NOMO-1 treated with DMSO at 0.1 percent for 48 hours (cell line): ENCODE results near the gene MRPS5.
"Not testable (repeated sequence)": the region's sequence is repeated elsewhere in the genome, so short reads cannot be mapped to it uniquely, and the experiment has no call there.

Source experiments
- DNase-seq: peaks from one replicate; lab custom pipeline; 2025; ENCODE audit not compliant: unreplicated experiment; lab: John Stamatoyannopoulos, UW

MRPS5 gene

DNA sequence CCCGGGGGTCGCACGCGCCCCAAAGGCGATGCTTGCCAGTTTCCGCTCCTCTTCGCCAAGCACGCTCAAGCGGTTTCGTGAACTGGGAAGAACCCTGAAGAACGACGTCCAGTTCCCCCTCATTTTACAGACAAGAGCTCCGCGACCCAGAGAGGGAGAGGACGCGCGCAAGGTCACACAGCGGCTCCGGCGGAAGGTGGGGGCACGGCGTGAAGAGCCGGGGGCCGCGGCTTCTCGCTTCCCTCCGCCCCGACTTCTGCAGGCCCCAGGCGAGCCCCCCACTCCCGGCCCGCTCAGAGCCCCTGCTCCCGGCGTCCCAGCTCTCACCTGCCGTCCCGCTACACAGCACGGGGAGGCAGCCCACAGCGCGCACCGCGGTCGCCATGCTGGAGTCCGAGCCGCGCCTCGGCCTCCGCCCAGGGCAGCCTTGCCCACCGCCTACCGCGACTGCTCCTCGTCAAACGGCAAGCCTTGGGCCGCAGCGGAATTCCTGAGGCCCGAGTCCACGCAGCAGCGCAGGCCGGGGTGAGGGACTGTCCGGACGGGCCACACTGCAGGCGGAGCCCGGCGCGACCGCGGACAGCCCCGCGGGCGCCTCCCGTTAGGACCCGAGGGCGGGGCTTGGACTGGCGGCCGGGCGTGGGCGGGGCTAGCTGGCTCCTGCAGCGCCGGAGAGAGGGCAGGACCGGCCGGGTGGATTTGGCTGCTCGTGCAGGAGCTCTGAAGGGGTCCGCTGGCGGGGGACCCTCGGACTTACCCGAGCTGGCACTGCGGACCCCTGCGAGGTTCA, at the start of gene MRPS5:
Gene MRPS5 (minus strand): TSS at position 402 of the 790 bp plus-strand sequence. CDS start 17 bp downstream, at position 385.
- DNase-seq: peak; percentile 66

DNA sequence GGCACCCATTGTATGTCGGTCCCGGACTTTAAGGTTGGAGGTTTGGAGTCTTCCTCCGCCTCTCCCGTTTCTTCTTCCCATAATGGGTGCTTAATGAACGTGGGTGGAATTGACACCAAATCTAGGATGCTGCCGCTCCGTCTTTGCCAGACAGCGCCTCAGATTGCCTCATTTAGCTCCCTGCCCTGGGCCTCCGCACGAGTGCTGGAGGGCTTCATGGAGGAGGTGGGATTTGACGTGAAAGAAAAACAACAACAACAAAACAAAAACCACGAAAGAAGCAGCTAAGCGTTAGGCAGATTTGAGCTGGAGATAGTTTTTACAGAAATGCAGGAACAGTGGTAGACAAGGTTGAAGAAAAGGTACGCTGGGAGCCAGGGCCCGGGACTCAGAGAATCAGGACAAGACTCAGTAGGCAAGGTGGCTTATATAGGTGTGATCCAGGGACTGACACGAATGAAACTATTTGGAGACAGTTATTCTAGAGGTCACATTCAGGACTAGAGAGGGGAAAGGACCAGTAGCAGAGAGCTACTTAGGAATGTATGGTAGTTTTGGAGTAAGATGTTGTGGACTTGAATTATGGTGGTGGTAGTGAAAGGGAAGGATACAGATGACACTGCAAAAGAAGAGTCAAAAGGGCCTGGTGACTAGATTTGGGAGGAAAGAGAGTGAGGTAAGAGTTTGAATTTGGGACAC, 44.6 kb upstream of the MRPS5 start:
- DNase-seq: no peak

DNA sequence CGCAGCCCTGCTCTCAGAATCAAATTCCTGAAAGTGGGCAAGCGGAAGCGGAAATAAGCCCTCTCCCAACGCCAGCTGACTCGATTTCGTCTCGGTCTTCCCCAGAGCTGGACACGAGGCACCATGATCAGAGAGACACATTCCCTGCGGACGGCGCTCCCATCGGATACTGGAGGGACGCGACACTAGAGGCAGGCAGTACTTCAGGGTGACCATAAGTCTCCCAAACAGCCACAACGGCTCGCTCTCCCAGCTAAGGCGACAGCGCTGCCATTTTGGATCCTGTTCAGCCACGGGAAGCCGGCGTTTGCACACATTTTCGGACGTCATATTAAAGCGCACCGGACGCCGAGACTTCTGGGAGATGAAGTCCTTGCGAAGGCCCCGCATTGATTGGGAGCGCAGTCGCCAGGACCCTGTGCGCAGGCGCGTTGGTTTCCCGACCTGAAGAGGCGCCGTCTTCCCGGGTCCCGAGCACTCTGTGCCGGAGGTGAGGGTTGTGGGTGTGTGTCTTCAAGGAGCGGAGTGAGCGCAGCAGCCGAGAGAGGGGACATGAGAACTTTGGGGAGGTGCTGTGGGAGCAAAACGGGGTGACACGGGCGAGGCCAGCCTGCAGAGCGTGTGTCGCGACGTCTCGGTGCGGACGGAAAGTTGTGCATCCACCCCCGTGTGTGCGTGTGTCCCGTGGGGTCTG, 43.9 kb upstream of the MRPS5 start, which contains the start of gene ZNF2:
Gene ZNF2 (plus strand): TSS at position 439 of the 694 bp plus-strand sequence. CDS start 10,418 bp downstream, outside the sequence.
- peak; percentile 94 for DNase-seq

DNA sequence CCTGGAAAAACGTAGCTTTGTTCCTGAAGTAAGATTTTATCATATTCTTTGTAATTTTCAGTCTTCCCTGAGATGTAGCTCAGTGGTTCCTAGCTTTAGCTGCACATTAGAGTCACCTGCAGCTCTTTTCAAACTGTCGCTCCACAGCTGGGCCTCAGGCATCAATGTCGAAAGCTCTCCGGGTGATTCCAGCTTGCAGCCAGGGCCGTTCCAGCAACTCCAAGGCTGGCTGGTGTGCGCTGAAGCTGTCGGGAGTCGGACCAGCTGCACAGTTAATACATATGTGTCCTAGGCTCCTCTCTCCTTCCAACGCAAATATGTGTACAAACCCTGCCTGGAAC, 43.4 kb upstream of the MRPS5 start:
- DNase-seq: no peak

DNA sequence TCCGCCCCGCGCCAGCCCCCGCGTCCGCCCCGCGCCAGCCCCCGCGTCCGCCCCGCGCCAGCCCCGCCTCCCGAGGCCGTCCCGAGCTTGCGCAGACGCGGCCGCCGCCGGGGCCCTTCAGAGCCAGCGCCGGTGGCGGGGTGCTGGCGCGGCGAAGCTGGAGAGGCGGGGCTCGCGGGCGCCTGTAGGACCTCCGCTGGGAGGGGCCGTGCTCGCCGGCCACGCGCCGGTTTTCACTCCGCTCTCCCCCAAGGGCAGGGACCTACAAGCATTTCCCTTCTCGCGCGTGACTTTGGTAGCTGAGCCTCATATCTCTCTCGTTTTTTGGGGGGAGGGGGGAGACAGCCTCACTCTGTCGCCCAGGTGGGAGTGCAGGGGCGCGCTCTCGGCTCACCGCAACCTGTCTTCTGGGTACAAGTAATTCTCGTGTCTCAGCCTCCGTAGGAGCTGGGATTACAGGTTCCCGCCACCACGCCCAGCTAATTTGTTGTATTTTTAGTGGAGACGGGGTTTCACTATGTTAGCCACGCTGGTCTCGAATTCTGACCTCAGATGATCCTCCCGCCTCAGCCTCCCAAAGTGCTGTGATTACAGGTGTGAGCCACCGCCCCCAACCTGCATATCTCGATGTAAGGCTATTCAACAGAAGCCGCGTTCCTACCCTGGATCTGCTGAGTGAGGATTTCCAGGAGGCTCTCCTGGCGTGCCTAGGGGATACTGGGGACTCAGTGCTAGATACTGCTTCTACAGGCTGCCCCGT, 38.3 kb upstream of the MRPS5 start, which contains the start of gene ZNF514:
Gene ZNF514 (minus strand): TSS at position 159 of the 760 bp plus-strand sequence. CDS start 6,595 bp downstream, outside the sequence.
- peak; percentile 65 for DNase-seq

DNA sequence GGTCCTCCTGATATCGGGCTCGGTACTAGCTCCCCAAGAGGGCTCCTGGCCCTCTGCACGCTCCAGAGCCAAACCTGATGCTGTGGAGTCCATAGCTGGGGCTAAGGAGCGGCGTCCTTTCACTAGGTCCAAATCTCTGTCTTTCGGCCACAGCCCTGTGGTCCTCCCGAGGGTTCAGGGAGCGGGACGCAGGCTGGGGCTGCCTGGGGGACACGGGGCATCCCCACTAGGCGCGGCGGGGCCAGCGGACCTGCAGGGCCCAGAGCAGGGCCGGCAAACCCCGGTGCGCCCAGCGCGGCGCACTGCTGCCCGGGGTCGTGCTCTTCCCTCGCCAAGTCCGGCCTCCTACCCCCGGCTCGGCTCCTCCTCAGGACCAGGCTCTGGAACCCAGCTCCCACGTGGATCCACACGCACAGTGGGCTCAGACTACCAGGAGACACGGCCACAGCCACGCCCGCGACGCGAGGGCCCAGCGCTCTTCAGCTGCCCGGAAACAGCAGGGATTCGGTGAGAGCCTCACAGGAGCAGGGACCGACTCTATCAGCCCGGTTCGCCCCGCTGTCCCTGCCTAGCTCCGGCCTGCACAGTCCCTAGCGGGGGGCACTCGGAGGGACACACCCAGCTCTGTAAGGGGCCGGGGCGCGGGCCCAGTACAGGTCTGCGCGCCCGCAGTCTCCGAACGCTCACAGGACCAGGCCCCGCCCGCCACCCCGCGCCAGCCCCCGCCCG, 37.4 kb upstream of the MRPS5 start:
- no peak for DNase-seq

DNA sequence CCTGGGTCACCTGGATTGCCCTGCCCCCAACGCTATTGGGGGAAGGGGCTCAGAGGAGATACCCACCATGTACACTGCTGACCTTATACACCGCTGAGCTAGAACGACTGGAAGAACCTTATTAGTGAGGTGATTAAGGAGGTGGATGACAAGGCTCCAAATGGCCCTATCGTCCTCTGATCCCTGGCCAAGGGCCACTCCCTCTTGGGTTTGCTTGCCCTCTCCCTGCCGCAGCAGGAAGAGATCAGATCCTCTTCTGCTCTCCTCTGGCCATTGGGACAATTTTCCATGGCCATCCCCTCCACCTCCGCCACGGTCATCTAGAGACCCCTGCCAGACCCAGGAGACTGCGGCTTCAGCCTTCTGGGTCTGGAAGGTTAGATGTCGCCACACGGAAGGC, 36.8 kb upstream of the MRPS5 start:
- no peak for DNase-seq

DNA sequence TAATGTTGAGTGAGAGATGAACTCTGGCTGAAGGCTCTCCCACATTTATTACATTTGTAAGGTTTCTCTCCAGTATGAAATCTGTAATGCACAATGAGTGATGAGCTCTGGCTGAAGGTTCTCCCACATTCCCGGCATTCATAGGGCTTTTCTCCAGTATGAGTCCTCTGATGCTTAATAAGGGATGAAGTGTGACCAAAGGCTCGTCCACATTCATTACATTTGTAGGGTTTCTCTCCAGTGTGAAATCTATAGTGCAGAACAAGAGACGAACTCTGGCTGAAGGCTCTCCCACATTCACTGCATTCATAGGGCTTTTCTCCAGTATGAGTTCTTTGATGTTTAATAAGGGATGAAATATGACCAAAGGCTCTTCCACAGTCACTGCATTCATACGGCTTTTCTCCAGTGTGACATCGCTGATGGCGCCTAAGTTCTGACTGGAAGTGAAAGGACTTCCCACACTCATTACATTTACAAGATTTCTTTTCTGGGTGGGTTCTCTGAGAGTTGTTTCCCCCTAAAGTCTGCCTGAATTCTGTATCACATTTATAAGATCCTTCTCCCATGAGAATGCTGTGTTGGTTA, 27.9 kb upstream of the MRPS5 start:
- DNase-seq: no peak

DNA sequence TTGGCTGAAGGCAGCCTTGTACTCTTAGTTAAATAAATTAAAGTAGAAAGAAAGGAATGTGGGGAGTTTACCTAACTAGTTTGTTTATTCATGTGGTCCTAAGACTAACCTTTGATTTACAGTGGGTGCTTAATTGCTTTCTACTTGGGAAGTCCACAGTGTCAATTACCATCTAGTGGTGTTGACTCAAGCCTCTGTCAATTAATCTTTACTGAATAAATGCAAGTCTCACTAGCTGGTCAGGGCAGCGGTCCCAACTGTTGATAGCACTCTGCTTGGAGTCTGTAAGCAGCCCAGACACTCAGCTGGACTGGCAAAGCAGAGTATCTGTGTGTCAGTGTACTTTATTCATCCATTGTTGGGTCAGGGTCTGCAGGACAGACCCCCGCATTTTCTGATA, 22.2 kb upstream of the MRPS5 start:
- DNase-seq: no peak

DNA sequence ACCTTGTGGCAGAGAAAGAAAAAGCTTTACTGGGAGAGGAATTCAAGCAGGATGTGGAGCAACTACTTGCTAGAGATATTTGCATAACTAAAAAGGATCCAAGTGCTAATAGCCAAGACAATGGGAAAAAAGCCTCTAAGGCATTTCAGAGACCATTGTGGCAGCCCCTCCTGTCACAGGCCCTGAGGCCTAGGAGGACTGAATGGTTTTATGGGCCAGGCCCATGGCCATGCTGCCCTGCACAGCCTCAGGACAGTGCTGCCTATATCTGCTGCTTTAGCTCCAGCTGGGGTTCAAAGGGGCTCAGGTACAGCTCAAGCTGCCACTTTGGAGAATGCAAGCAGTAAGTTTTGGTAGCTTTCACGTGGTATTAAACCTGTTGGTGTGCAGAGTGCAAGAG, 17.1 kb upstream of the MRPS5 start:
- DNase-seq: no peak

DNA sequence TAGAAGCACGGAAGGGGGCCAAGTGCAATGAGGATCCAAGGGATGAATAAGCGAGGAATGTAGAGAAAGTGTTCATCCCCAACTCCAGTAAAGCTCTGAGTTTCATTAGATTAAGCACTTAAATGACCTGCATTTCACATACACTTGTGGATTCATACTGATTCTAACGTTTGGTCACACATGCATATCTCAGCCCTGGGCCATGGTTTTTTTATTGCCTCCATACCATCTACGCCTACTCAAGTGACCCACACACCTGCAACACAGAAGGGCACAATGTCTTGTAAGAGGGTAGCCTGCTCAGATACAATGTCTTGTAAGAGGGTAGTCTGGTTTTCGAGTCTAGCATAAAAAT, 566 bp upstream of the MRPS5 start:
- no peak for DNase-seq

DNA sequence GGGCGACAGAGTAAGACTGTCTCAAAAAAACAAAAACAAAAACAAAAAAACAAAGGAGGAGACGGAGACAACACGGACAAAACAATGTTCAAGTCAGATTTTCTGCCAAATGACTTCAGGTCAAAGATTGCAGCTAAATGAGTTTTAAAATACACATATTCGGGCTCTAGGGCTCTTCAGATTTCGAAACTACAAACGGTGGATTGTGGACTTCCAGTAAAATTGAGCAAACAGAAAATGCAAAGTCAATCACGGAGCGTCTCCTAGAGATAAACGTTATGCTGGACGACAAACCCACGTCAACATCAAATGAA, 558 bp downstream of the MRPS5 start:
- DNase-seq: no peak

DNA sequence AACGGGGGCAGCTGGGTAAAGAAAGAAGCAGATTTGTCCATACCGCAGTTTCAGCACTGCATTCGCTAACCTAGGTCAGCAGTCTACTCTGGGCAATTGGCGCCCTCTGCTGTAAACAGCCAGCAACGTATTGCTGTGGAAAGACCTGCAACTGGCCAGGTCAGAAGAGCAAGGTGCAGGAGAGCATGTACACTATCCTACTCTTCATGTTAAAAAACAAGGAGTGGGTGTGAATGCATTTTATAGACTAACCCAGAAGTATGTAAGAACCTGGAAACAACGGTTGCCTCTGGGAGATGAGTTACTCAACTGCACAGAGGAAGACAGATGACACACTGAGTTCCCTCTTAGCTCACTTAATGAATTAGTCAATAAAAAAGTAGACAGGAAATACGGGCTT, 6.2 kb downstream of the MRPS5 start:
- DNase-seq: peak; percentile 68

DNA sequence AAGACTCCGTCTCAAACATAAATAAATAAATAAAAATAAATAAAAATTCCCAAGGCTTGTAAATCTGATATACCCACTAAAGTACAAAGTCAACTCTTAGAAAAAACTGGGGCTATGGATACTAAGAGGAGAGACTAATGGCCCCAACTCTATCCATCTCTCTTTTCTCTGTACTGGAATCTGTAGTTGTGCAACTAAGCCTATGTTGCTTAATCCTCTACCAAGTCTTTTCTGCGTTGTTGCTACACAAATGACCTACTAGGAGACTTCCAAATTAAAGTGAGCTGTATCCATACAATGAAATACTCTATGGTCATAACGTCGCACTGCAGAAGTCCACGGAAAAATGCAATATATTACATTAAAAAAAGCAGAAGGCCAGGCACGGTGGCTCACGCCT, 8.1 kb downstream of the MRPS5 start:
- DNase-seq: no peak

DNA sequence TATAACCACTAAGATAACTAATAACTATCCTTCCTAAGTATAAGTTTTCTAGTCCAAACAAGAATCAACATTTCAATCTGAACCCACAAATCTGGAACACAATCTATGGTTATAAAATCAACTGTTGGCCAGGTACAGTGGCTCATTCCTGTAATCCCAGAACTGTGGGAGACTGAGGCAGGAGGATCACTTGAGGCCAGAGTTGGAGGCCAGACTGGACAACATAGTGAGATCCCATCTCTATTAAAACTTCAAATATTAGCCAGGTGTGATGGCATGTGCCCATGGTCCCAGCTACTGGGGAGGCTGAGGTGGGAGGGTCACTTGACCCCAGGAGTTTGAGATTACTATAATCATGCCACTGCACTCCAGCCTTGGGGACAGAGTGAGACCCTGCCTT, 11.2 kb downstream of the MRPS5 start:
- no peak for DNase-seq

DNA sequence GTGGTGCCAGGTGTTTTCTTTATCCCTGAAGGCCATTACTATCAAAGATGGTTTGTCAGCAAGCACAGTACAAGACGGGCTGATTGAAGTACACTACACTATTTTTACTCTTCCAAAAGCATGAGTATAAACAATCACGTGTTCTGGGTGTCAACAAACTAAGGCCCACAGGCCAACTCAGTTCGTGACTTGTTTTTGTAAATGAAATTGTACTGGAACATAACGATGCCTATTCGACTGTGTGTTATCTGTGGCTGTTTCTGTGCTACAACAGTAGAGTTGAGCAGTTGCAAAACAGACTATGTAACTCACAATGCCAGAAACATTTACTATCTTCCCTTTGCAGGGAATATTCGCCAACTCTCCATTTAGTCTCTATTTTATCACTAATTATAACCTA, 12.3 kb downstream of the MRPS5 start:
- no peak for DNase-seq

DNA sequence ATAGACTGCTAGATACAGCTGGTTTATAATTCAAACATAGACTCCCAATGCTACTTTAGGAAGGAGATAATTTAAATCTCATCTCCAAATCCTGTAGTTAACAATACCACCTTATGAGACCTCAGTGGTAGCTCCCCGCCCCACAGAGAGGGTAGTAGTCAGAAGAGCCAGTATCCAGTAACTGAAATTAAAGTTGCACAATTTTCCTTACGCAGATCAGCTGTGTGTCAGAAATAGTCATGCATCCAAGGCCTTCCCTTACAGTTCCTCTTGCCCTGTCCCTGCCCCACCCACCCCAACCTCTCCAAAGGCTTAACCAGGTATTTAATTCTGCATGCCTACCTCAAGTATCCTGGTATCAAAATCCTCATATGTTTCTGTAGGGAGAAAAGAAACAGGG, 15.5 kb downstream of the MRPS5 start:
- no peak for DNase-seq

DNA sequence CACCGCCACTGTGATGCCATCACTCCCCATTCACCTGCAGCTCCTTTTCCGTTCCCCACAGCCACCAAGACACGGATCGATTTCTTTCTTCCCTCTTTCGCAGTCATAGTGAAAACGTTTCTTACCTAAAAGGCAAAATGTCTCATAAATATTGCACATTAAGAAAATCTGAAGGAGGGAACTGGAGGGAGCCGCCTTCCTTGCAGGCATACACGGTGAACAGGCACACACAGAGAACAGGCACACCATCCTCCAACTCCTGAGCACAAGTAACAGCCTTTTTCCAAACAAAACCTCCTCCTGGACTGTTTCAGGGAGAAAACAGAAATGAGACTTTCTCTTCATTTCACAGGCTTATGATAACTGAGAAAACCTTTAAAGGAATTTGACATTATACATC, 17.0 kb downstream of the MRPS5 start:
- DNase-seq: no peak

DNA sequence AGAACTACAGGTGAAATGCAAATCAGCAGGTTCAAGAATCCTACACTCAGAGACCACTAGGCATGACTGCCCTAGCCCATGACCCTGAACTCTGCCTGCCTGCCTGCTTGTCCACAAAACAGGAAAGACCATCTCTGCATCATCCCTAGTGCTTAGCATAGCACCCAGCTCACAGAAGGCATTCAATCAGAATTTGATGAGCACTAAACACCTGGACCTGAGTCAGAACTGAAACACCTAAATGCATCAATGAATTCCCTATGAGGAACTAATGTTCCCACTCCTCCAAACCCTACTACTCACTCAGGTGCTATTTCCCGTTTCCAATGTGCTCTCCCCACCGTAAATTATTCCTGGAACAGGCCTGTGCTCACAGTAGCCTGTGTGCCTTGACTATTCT, 21.7 kb downstream of the MRPS5 start:
- DNase-seq: no peak

DNA sequence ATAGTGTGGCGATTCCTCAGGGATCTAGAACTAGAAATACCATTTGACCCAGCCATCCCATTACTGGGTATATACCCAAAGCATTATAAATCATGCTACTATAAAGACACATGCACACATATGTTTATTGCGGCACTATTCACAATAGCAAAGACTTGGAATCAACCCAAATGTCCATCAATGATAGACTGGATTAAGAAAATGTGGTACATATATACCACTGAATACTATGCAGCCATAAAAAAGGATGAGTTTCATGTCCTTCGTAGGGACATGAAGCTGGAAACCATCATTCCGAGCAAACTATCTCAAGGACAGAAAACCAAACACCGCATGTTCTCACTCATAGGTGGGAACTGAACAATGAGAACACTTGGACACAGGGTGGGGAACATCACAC, 23.3 kb downstream of the MRPS5 start:
- DNase-seq: not testable (repeated sequence)
